ENCODE measurements around the gene CDX1. TPM values are rescaled to one million over a fixed set of nuclear protein-coding genes. Genes with fewer than 3 reads are reported as not detected.

The CDX1 gene
- total RNA-seq, 2 experiments from 2014 or later = not detected

DNA sequence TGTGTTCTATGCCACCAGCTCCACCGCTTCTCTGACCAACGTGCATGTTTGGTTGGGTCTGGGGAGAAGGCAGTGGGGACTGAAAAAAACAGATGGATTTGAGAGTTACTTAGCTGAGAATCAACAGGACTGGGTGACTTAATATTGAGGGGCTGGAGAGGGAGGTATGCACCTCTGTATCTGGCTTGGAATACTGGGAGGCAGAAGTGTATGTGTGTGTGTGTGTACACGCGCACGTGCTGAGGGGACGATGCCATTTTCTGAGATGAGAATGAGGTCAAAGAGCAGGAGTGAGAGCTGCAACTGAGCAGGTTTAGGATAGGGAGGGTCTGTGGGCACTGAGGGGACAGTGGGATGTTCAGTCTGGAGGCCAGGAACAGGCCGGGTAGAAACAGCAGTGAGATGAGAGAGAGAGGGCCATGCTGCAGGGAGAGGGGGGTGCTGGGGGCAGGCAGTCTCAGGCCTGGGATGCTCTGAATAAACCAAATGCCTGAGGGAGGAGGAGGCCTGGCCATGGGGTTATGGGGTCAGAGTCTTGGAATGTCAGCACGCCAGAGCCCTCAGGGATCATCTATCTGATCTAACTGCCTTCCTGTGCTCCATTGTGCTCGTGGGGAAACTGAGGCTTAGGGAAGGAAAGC is 24.9 kb upstream of the CDX1 start:
- POLR2A ChIA-PET = no interaction called here
- H3K9me3 Mint-ChIP-seq (ENCODE audit: low read depth) = no peaks in the 10 kb centered on the region

DNA sequence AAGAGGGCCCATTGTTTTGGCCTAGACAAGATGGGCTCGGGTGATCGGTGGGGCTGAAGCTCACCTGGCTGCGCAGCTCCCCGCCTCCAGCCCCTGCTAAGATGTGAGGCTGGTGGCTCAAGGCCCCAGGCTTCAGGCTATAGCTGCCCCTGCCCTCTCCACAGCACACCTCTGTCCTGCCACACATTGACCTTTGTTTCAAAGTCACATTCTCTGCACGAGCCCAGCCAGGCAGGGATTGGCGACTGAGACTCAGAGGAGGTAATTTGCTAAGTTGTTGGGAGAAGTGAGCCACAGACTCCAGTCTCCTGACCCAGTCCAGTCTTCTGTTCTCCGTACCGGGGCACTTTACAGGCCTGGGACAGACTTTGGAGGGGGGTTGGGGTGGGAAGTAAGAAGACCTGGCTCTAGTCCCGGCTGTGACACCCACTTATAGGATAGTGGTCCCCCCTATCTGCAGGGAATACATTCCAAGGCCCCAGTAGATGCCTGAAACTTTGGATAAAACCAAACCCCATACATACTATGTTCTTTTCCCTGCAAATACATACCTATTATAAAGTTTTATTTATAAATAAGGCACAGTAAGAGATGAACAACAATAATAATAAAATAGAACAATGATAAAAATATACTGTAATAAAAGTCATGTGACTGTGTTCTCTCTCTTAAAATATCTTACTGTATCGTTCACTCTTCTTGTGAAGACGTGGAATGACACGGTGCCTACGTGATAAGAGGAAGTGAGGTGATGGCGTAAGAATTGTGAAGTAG is 24.2 kb upstream of the CDX1 start:
- Mint-ChIP-seq H3K36me3 (ENCODE audit: low read depth) (no peaks in the 10 kb centered on the region), H3K27me3 (no peaks in the 10 kb centered on the region), H3K4me1 (no peaks in the 10 kb centered on the region), H3K4me3 (no peak overlapping the region), H3K27ac (no peak overlapping the region), H3K9me3 (ENCODE audit: low read depth) (no peaks in the 10 kb centered on the region)
- ATAC-seq (no peak), DNase-seq (no peak)
- ChIA-PET CTCF (interaction anchor here (1.0 kb wide), 1 partner anchor 41 kb away, joined by 3 read pairs; no protein-coding TSS in a partner anchor), POLR2A (no interaction called here)
- intact Hi-C loops (cut with DNase I, micrococcal nuclease) = no loop called here

More for the DNA sequence above, 24.9 kb upstream of the CDX1 start:
- ATAC-seq (no peak), DNase-seq (no peak)
- intact Hi-C loops (cut with DNase I, micrococcal nuclease) = no loop called here
- no peak overlapping the region for H3K27ac Mint-ChIP-seq
- no peaks in the 10 kb centered on the region for H3K27me3 Mint-ChIP-seq
- no peaks in the 10 kb centered on the region for H3K4me1 Mint-ChIP-seq
- no peak overlapping the region for H3K4me3 Mint-ChIP-seq
- no peaks in the 10 kb centered on the region for H3K36me3 Mint-ChIP-seq (ENCODE audit: low read depth)
- CTCF ChIA-PET = no interaction called here

DNA sequence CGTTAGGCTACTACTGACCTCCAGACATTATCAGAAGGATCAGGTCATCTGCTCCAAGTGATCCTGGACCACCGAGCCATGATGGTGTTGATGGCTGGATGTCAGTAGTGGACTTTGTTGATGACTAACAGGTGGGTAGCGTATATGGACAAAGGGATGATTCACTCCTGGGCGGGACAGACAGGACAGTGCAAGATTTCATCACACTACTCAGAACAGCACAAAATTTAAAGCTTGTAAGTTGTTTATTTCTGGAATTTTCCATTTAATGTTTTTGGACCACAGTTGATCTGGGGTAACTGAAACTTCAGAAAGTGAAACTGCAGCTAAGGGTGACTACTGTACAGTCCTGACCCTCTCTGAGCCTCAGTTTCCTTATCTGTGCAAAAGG is 23.6 kb upstream of the CDX1 start:
- no peaks in the 10 kb centered on the region for H3K27me3 Mint-ChIP-seq
- ChIA-PET CTCF (interaction anchor here (1.0 kb wide), 1 partner anchor 41 kb away, joined by 3 read pairs; no protein-coding TSS in a partner anchor), POLR2A (no interaction called here)
- DNase-seq (no peak), ATAC-seq (no peak)
- no peak overlapping the region for H3K4me3 Mint-ChIP-seq
- no peak overlapping the region for H3K27ac Mint-ChIP-seq
- H3K4me1 Mint-ChIP-seq = no peaks in the 10 kb centered on the region
- H3K36me3 Mint-ChIP-seq (ENCODE audit: low read depth) = no peaks in the 10 kb centered on the region
- H3K9me3 Mint-ChIP-seq (ENCODE audit: low read depth) = no peaks in the 10 kb centered on the region
- intact Hi-C loops (cut with DNase I, micrococcal nuclease) = no loop called here

DNA sequence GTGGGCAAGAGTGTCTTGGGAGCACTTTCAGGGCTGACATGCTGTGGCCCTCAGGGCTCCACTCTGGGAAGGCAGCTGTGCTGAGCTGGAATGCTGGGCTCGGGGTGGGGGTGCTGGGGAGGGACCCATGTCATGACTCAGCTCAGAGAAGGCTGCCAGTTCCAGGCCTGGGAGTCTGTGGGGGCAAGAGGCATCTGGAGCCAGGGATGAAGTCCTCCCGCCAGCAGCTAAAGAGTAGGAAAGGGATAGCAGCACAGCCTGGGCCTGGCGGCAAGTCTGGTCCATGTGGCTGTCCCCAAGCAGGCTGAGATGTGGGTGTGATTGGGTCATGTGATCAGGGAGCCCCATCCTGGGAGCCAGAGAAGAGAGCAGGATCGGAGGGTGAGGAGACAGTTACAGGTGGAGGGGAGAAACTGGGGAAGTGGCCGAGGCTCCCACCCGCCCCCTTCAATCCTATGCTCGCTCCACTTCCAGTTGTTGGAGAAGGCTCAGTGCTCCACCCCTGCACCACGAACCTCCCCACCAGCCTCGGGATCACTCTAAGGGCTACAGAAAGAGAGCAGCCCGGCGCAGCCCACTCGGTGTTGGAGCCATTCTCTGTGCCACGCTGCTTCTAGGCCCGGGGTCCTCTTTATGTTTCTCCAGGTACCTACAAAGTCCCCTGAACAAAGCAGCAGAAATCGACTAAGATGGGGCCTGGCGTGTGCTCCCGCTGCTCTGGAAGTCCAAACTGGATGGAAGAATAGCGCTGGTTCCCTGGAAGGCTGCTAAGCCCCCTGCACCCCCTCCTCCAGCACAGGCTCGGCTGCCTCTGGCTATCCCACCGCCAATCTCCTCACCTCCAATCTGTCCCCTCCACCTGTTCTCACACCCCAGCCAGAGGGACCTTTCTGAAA is 23.0 kb upstream of the CDX1 start:
- POLR2A ChIA-PET = no interaction called here
- intact Hi-C loops (cut with DNase I, micrococcal nuclease) = no loop called here
- Mint-ChIP-seq H3K36me3 (ENCODE audit: low read depth) (no peaks in the 10 kb centered on the region), H3K4me1 (no peaks in the 10 kb centered on the region), H3K27me3 (no peaks in the 10 kb centered on the region), H3K9me3 (ENCODE audit: low read depth) (no peaks in the 10 kb centered on the region), H3K4me3 (no peak overlapping the region), H3K27ac (no peak overlapping the region)
- CTCF ChIA-PET = interaction anchor here (1.0 kb wide), 1 partner anchor 40 kb away, joined by 3 read pairs; no protein-coding TSS in a partner anchor
- ATAC-seq = no peak
- DNase-seq = no peak

DNA sequence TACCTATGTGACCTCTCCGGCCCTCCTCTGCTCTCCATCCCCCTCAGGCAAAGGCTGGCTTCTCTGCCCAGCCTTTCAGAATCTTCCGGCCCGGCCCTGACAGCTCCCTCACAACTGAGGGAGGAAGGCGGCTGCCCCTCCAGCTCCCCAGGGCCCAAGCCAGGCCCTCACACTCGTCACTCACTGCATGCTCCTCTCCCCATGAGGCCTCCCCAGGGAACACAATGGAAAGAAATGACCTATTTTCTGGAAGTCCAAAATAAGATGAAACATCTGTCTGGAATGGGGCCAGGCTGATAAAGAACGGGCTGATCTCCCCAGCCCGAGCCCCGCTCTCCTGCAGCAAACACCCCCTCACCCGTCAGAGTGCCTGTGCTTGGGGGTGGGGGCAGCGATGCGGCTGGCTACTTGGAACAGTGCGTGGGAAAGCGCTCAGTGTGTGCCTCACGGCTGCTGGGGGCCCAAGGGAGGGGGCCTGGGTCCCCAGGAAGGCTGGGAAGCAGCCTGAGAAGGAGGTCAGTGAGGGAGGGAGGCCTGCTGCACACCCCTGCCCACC is 22.3 kb upstream of the CDX1 start:
- Mint-ChIP-seq H3K27ac (no peak overlapping the region), H3K27me3 (no peaks in the 10 kb centered on the region), H3K4me3 (no peak overlapping the region), H3K9me3 (ENCODE audit: low read depth) (no peaks in the 10 kb centered on the region), H3K4me1 (no peaks in the 10 kb centered on the region), H3K36me3 (ENCODE audit: low read depth) (no peaks in the 10 kb centered on the region)
- ChIA-PET CTCF (no interaction called here), POLR2A (no interaction called here)
- intact Hi-C loops (cut with DNase I, micrococcal nuclease) = no loop called here
- no peak for DNase-seq
- no peak for ATAC-seq

DNA sequence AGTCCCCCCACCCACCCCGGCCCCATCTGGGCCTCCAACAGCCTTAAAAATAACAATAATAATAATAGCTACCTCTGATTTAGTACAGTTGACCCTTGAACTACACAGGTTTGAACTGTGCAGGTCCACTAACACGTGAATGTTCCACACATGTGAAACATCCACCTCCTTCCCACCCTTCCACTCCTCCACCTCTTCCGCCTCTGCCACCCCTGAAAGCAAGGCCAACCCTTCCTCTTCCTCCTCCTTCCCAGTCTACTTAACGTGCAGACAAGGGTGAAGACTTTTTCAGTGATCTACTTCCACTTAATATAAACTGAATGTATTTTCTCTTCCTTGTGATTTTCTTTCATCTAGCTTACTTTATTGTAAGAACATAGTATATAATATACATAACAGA is 21.7 kb upstream of the CDX1 start:
- CTCF ChIA-PET = interaction anchor here (0.7 to 0.8 kb wide), 2 partner anchors 15 to 284 kb away, joined by 3 to 5 read pairs; no protein-coding TSS in a partner anchor
- Mint-ChIP-seq H3K4me3 (no peak overlapping the region), H3K36me3 (ENCODE audit: low read depth) (no peaks in the 10 kb centered on the region), H3K9me3 (ENCODE audit: low read depth) (no peaks in the 10 kb centered on the region), H3K4me1 (no peaks in the 10 kb centered on the region), H3K27me3 (no peaks in the 10 kb centered on the region), H3K27ac (no peak overlapping the region)
- ATAC-seq (no peak), DNase-seq (no peak)
- POLR2A ChIA-PET = no interaction called here
- intact Hi-C loops (cut with DNase I, micrococcal nuclease) = no loop called here

DNA sequence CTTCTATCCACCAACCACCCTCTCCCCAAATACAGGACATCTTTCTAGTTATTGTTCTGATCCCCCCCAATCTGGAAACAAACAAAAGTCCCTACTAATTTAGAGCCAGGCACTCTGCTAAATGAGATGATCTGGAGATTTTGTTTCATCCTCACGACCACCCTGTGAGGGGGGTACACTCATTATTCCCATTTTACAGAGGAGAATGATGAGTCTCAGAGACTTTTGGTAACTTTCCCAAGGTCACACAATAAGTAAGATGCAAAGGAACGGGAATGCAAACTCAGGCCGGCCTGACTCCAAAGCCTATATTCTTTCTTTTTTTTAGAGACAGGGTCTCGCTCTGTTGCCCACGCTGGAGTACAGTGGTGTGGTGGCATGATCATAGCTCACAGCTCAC is 20.3 kb upstream of the CDX1 start:
- no peak for ATAC-seq
- ChIA-PET POLR2A (no interaction called here), CTCF (interaction anchor here (0.9 kb wide), 1 partner anchor 15 kb away, joined by 4 read pairs; no protein-coding TSS in a partner anchor)
- H3K36me3 Mint-ChIP-seq (ENCODE audit: low read depth) = no peaks in the 10 kb centered on the region
- H3K4me1 Mint-ChIP-seq = no peaks in the 10 kb centered on the region
- H3K27me3 Mint-ChIP-seq = no peaks in the 10 kb centered on the region
- intact Hi-C loops (cut with DNase I, micrococcal nuclease) = no loop called here
- no peak overlapping the region for H3K4me3 Mint-ChIP-seq
- no peaks in the 10 kb centered on the region for H3K9me3 Mint-ChIP-seq (ENCODE audit: low read depth)
- DNase-seq = no peak
- no peak overlapping the region for H3K27ac Mint-ChIP-seq

DNA sequence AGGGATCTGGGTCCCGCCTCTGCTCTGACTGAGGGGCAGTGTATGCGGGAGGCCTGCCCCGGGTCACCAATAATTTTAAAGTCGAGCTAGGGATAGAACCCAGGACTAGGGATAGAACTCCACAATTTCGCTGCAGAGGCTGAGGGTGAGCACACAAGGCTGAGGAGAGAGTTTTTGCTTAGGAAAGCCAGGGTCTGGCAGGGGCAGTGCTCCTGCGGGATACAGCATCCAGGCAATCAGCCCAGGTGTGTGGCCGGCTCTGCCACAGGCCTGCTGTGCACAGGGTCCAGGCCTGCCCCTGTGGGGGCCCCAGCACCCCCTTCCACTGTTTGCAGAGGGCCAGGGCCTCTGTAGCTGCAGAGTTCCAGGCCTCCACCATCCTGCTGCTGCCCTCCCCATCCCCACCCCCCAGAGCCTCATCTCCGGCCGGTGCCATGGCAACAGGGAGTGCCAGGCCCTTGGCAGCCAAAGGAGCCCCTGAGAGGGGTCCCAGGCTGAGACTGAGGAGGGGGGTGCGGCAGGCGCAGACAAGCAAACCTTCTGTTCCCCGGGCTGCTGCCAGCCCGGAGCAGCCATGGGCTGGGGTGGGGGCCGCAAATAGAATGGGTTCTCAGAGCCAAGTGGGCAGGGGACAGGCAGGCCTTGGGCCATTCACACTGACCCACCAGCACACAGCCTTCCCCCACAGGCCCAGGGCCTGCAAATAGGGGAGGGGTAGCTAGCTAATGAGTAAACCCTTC is 19.5 kb upstream of the CDX1 start:
- DNase-seq = no peak

DNA sequence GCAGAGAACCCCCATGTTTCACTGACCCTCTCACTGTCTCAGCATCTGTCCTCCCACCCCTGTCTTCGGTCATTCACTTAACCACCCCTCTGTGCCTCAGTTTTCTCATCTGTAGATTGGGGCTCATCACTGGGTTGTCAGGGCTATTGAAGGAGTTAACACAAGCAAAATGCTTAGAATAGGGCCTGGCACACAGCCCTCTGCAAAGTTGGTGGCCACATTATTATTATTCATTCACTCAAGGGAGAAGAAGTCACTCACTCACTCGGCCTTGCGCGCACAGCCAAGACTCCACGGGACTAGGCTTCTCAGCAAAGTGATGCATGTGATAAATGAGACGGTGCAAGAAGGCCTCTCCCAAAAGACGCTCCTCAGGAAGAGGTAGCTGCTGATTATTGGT is 18.9 kb upstream of the CDX1 start:
- CTCF ChIA-PET = interaction anchor here (0.6 kb wide), 1 partner anchor 226 kb away, joined by 3 read pairs; no protein-coding TSS in a partner anchor
- DNase-seq = no peak
- ATAC-seq = no peak
- Mint-ChIP-seq H3K27me3 (no peaks in the 10 kb centered on the region), H3K36me3 (ENCODE audit: low read depth) (no peaks in the 10 kb centered on the region), H3K9me3 (ENCODE audit: low read depth) (no peaks in the 10 kb centered on the region), H3K27ac (no peak overlapping the region), H3K4me1 (no peaks in the 10 kb centered on the region), H3K4me3 (no peak overlapping the region)
- intact Hi-C loops (cut with DNase I, micrococcal nuclease) = no loop called here
- POLR2A ChIA-PET = no interaction called here

More for the DNA sequence above, 19.5 kb upstream of the CDX1 start:
- intact Hi-C loops (cut with DNase I, micrococcal nuclease) = no loop called here
- Mint-ChIP-seq H3K27me3 (no peaks in the 10 kb centered on the region), H3K9me3 (ENCODE audit: low read depth) (no peaks in the 10 kb centered on the region), H3K27ac (no peak overlapping the region), H3K36me3 (ENCODE audit: low read depth) (no peaks in the 10 kb centered on the region), H3K4me3 (no peak overlapping the region), H3K4me1 (no peaks in the 10 kb centered on the region)
- ChIA-PET CTCF (interaction anchor here (0.9 kb wide), 1 partner anchor 16 kb away, joined by 4 read pairs; no protein-coding TSS in a partner anchor), POLR2A (no interaction called here)
- no peak for ATAC-seq

DNA sequence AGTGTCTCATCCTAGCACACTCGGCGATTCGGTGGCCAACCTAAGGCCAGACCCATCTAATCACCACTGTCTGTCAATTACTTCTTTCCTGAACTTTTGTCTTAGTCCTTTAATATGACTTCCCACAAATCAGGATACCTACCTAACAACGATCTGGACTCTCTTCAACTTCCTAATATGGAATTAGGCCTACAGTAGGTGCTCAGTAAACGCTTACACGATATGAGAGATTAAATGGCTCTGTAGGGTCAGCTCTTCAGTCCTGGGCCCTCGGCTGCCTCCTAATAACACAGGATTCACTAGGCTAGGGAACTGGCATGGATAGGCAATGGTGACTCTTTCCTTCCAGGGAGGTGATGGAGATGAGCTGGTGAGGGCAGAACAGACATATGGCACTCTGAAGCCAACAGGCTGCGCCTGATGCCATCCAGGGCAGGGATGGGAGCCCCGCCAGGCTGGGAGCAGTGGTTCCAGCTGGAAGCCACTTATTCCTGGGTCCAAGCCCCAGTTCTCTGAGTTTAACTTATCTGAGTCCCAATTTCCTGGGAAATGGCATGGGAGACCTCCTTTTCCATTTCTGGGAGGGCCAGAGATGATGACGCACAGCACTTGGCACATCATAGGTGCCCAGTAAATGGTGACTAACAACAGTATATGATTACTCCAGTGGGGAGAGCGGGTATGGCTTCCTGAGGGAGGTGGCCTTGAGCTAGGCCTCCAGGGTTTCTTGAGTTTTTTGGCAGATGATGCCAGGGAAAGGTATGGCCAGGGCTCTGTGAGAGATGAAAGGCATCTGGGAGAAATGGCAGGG is 18.3 kb upstream of the CDX1 start:
- ChIA-PET POLR2A (no interaction called here), CTCF (interaction anchor here (0.6 kb wide), 2 partner anchors 106 to 226 kb away, joined by 3 read pairs; no protein-coding TSS in a partner anchor)
- Mint-ChIP-seq H3K27me3 (no peaks in the 10 kb centered on the region), H3K4me1 (no peaks in the 10 kb centered on the region), H3K36me3 (ENCODE audit: low read depth) (no peaks in the 10 kb centered on the region), H3K9me3 (ENCODE audit: low read depth) (no peaks in the 10 kb centered on the region), H3K4me3 (no peak overlapping the region), H3K27ac (no peak overlapping the region)
- DNase-seq = no peak
- intact Hi-C loops (cut with DNase I, micrococcal nuclease) = no loop called here
- no peak for ATAC-seq
